Body of pancreas (tissue), 4 donors: ENCODE results near the gene FOXP3.

Source experiments
- CTCF ChIP-seq, 7 experiments: fragments of 450-650 bp in 4 of 7; fragments of 200-600 bp in 3 of 7; sonication (generic) in 3 of 7; IDR thresholded peaks; one replicate each; pipeline ENCODE4 v1.5.1; 2016 to 2019; ENCODE audit warnings: antibody characterized with exemption in 7 of 7
- POLR2A ChIP-seq, 3 donors: fragments of 450-650 bp; IDR thresholded peaks; one replicate each; pipeline ENCODE4 v1.6.1; 2016; ENCODE audit warnings: antibody characterized with exemption in 3 of 3, mild to moderate bottlenecking in 2 of 3

GRCh38 chrX:49221868-49222267 lies 42.6 kb downstream of the FOXP3 start:
- TF ChIP-seq POLR2A (IDR thresholded peaks at IDR 0.05) (no peak), CTCF (IDR thresholded peaks at IDR 0.05) (no peak)
